ENCODE results near the gene LRFN3.

DNA sequence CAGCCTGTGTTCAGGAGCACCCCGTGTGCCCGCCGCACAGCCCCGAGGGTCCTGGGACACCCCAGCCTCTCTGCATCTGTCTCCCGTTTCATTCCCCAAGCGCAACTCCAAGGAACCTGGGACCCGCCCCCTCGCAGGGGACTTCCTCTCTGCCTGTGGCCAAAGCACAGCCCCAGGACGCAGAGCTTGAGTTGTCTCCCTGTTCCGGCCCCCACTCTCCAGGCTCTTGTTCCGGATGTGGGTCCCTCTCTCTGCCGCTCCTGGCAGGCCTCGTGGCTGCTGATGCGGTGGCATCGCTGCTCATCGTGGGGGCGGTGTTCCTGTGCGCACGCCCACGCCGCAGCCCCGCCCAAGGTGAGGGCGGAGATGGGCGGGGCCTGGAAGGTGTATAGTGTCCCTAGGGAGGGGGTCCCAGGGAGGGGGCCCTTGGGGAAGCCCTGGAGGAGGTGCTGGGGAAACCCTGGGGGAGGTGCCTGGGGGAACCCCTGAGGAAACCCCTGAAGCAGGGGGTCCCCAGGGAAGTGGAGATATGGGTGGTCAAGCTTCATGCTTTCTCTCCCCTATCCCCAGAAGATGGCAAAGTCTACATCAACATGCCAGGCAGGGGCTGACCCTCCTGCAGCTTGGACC is 32.5 kb upstream of the LRFN3 start:
- TF ChIP-seq, protein P1, sequence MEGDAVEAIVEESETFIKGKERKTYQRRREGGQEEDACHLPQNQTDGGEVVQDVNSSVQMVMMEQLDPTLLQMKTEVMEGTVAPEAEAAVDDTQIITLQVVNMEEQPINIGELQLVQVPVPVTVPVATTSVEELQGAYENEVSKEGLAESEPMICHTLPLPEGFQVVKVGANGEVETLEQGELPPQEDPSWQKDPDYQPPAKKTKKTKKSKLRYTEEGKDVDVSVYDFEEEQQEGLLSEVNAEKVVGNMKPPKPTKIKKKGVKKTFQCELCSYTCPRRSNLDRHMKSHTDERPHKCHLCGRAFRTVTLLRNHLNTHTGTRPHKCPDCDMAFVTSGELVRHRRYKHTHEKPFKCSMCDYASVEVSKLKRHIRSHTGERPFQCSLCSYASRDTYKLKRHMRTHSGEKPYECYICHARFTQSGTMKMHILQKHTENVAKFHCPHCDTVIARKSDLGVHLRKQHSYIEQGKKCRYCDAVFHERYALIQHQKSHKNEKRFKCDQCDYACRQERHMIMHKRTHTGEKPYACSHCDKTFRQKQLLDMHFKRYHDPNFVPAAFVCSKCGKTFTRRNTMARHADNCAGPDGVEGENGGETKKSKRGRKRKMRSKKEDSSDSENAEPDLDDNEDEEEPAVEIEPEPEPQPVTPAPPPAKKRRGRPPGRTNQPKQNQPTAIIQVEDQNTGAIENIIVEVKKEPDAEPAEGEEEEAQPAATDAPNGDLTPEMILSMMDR (IDR thresholded peaks at IDR 0.05): no peak
- TF ChIP-seq POLR2A (IDR thresholded peaks at IDR 0.05): peak in 2 of 4 donors; percentile 40 to 75
